ENCODE data around the gene PIK3R6.

DNA sequence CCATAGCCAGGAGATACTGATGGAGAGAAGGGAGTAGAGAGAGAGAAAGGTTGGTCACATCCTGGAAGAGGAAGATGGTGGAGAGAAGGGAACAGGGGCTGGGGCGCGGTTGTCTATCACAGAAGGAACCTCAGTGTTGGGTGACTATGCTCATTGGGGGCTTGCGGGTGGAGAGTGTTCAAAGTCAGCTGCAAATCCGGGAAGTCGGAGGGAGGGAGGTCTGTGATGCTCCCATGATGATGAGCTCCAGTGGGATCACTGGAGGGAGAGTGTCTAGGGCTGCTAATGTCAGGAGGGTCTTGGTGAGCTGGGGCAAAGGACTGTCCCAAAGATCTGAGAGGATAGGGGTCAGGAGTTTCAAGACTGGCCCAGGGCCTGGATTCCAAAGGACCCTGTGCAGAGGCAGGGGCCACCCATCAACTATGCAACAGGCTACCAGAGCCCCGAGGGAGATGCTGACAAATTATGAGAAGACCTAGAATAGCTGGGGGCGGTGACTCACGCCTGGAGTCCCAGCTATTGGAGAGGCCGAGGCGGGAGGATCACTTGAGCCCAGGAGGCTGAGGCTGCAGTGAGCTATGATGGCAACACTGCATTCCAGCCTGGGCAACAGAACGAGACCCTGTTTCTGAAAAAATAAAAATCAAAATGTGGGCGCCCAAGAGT lies 111.8 kb downstream of the PIK3R6 start:
- TF ChIP-seq, protein P1, sequence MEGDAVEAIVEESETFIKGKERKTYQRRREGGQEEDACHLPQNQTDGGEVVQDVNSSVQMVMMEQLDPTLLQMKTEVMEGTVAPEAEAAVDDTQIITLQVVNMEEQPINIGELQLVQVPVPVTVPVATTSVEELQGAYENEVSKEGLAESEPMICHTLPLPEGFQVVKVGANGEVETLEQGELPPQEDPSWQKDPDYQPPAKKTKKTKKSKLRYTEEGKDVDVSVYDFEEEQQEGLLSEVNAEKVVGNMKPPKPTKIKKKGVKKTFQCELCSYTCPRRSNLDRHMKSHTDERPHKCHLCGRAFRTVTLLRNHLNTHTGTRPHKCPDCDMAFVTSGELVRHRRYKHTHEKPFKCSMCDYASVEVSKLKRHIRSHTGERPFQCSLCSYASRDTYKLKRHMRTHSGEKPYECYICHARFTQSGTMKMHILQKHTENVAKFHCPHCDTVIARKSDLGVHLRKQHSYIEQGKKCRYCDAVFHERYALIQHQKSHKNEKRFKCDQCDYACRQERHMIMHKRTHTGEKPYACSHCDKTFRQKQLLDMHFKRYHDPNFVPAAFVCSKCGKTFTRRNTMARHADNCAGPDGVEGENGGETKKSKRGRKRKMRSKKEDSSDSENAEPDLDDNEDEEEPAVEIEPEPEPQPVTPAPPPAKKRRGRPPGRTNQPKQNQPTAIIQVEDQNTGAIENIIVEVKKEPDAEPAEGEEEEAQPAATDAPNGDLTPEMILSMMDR (conservative IDR thresholded peaks at IDR 0.05; ENCODE audit: low read depth in 2 of 2) = no peak
- no peak for TF ChIP-seq POLR2AphosphoS5 (IDR thresholded peaks at IDR 0.05; ENCODE audit: low read depth)
- TF ChIP-seq ZNF331 (CRISPR knock-in tag; IDR thresholded peaks at IDR 0.05; ENCODE audit: low read depth) = no peak
- no peak for TF ChIP-seq CREB1 (CRISPR knock-in tag; IDR thresholded peaks at IDR 0.05; ENCODE audit: low read depth)
- TF ChIP-seq EZH2 (IDR thresholded peaks at IDR 0.05; ENCODE audit: low read depth, unreplicated experiment) = no peak
- TF ChIP-seq EZH2phosphoT487 (IDR thresholded peaks at IDR 0.05; ENCODE audit: unreplicated experiment) = no peak
- TF ChIP-seq, protein P2, sequence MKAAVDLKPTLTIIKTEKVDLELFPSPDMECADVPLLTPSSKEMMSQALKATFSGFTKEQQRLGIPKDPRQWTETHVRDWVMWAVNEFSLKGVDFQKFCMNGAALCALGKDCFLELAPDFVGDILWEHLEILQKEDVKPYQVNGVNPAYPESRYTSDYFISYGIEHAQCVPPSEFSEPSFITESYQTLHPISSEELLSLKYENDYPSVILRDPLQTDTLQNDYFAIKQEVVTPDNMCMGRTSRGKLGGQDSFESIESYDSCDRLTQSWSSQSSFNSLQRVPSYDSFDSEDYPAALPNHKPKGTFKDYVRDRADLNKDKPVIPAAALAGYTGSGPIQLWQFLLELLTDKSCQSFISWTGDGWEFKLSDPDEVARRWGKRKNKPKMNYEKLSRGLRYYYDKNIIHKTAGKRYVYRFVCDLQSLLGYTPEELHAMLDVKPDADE (IDR thresholded peaks at IDR 0.05) = no peak
- no peak for TF ChIP-seq JUNB (IDR thresholded peaks at IDR 0.05; ENCODE audit: unreplicated experiment)
- TF ChIP-seq NANOG (IDR thresholded peaks at IDR 0.05; ENCODE audit: borderline replicate concordance) = no peak
- TF ChIP-seq ZNF114 (CRISPR knock-in tag; IDR thresholded peaks at IDR 0.05) = no peak
- TF ChIP-seq, protein P3, sequence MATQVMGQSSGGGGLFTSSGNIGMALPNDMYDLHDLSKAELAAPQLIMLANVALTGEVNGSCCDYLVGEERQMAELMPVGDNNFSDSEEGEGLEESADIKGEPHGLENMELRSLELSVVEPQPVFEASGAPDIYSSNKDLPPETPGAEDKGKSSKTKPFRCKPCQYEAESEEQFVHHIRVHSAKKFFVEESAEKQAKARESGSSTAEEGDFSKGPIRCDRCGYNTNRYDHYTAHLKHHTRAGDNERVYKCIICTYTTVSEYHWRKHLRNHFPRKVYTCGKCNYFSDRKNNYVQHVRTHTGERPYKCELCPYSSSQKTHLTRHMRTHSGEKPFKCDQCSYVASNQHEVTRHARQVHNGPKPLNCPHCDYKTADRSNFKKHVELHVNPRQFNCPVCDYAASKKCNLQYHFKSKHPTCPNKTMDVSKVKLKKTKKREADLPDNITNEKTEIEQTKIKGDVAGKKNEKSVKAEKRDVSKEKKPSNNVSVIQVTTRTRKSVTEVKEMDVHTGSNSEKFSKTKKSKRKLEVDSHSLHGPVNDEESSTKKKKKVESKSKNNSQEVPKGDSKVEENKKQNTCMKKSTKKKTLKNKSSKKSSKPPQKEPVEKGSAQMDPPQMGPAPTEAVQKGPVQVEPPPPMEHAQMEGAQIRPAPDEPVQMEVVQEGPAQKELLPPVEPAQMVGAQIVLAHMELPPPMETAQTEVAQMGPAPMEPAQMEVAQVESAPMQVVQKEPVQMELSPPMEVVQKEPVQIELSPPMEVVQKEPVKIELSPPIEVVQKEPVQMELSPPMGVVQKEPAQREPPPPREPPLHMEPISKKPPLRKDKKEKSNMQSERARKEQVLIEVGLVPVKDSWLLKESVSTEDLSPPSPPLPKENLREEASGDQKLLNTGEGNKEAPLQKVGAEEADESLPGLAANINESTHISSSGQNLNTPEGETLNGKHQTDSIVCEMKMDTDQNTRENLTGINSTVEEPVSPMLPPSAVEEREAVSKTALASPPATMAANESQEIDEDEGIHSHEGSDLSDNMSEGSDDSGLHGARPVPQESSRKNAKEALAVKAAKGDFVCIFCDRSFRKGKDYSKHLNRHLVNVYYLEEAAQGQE (IDR thresholded peaks at IDR 0.05; ENCODE audit: unreplicated experiment) = no peak
- TF ChIP-seq, protein P4, sequence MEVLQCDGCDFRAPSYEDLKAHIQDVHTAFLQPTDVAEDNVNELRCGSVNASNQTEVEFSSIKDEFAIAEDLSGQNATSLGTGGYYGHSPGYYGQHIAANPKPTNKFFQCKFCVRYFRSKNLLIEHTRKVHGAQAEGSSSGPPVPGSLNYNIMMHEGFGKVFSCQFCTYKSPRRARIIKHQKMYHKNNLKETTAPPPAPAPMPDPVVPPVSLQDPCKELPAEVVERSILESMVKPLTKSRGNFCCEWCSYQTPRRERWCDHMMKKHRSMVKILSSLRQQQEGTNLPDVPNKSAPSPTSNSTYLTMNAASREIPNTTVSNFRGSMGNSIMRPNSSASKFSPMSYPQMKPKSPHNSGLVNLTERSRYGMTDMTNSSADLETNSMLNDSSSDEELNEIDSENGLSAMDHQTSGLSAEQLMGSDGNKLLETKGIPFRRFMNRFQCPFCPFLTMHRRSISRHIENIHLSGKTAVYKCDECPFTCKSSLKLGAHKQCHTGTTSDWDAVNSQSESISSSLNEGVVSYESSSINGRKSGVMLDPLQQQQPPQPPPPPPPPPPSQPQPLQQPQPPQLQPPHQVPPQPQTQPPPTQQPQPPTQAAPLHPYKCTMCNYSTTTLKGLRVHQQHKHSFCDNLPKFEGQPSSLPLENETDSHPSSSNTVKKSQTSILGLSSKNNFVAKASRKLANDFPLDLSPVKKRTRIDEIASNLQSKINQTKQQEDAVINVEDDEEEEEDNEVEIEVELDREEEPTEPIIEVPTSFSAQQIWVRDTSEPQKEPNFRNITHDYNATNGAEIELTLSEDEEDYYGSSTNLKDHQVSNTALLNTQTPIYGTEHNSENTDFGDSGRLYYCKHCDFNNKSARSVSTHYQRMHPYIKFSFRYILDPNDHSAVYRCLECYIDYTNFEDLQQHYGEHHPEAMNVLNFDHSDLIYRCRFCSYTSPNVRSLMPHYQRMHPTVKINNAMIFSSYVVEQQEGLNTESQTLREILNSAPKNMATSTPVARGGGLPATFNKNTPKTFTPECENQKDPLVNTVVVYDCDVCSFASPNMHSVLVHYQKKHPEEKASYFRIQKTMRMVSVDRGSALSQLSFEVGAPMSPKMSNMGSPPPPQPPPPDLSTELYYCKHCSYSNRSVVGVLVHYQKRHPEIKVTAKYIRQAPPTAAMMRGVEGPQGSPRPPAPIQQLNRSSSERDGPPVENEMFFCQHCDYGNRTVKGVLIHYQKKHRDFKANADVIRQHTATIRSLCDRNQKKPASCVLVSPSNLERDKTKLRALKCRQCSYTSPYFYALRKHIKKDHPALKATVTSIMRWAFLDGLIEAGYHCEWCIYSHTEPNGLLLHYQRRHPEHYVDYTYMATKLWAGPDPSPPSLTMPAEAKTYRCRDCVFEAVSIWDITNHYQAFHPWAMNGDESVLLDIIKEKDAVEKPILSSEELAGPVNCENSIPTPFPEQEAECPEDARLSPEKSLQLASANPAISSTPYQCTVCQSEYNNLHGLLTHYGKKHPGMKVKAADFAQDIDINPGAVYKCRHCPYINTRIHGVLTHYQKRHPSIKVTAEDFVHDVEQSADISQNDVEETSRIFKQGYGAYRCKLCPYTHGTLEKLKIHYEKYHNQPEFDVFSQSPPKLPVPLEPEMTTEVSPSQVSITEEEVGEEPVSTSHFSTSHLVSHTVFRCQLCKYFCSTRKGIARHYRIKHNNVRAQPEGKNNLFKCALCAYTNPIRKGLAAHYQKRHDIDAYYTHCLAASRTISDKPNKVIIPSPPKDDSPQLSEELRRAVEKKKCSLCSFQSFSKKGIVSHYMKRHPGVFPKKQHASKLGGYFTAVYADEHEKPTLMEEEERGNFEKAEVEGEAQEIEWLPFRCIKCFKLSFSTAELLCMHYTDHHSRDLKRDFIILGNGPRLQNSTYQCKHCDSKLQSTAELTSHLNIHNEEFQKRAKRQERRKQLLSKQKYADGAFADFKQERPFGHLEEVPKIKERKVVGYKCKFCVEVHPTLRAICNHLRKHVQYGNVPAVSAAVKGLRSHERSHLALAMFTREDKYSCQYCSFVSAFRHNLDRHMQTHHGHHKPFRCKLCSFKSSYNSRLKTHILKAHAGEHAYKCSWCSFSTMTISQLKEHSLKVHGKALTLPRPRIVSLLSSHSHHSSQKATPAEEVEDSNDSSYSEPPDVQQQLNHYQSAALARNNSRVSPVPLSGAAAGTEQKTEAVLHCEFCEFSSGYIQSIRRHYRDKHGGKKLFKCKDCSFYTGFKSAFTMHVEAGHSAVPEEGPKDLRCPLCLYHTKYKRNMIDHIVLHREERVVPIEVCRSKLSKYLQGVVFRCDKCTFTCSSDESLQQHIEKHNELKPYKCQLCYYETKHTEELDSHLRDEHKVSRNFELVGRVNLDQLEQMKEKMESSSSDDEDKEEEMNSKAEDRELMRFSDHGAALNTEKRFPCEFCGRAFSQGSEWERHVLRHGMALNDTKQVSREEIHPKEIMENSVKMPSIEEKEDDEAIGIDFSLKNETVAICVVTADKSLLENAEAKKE (CRISPR knock-in tag; IDR thresholded peaks at IDR 0.05) = no peak
